ENCODE measurements around the gene LMF1. TPM values are rescaled to one million over a fixed set of nuclear protein-coding genes. Genes with fewer than 3 reads are reported as not detected.

Gene LMF1
- total and polyA plus RNA-seq, 2 of the 13 experiments (the other 11 are each of a cell fraction or from before 2014, with no cell fraction given): 6.8 to 8.5 TPM

DNA sequence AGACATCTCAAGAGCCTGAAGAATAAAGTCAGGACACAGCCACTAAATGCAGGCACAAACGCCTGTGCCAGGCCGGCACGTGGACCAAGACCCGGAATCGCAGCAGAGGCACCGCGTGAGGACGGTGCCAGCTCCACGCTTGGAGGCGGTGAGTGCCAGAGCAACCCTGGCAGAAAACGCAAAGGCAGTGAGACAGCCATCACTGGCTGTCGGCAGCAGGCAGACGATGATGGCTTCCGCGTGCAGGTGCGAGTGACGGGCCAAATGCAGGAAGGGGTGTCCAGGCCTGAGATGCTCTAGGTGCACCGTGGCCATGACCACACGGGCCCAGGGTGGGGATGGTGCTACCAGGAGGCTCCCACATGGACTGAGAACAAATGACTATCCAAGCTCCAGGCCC lies 78.8 kb downstream of the LMF1 start (continued):
- TF ChIP-seq, protein P1, sequence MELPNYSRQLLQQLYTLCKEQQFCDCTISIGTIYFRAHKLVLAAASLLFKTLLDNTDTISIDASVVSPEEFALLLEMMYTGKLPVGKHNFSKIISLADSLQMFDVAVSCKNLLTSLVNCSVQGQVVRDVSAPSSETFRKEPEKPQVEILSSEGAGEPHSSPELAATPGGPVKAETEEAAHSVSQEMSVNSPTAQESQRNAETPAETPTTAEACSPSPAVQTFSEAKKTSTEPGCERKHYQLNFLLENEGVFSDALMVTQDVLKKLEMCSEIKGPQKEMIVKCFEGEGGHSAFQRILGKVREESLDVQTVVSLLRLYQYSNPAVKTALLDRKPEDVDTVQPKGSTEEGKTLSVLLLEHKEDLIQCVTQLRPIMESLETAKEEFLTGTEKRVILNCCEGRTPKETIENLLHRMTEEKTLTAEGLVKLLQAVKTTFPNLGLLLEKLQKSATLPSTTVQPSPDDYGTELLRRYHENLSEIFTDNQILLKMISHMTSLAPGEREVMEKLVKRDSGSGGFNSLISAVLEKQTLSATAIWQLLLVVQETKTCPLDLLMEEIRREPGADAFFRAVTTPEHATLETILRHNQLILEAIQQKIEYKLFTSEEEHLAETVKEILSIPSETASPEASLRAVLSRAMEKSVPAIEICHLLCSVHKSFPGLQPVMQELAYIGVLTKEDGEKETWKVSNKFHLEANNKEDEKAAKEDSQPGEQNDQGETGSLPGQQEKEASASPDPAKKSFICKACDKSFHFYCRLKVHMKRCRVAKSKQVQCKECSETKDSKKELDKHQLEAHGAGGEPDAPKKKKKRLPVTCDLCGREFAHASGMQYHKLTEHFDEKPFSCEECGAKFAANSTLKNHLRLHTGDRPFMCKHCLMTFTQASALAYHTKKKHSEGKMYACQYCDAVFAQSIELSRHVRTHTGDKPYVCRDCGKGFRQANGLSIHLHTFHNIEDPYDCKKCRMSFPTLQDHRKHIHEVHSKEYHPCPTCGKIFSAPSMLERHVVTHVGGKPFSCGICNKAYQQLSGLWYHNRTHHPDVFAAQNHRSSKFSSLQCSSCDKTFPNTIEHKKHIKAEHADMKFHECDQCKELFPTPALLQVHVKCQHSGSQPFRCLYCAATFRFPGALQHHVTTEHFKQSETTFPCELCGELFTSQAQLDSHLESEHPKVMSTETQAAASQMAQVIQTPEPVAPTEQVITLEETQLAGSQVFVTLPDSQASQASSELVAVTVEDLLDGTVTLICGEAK (IDR thresholded peaks at IDR 0.05): no peak
- TF ChIP-seq, protein P1 (CRISPR knock-in tag; IDR thresholded peaks at IDR 0.05): no peak
- TF ChIP-seq ZBTB7A (CRISPR knock-in tag; IDR thresholded peaks at IDR 0.05): no peak

DNA sequence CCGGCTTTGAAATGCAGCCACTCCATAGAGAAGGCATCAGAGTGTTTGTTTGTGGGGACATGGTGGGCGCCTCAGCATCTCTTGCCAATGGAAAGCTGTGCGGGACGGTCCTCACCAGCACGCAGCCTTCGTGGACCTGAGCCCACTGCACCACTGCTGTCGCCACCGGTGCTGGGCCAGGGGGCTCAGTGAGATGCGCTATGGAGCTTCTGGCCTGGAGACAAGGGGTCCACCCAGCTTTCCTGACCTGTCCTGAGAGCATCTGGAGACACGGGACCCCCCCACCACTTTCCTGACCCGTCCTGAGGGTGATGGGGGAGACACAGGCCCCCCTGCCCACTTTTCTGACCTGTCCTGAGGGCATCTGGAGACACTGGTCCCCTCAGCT lies 79.4 kb downstream of the LMF1 start:
- Histone ChIP-seq H3K27ac (ENCODE audit: extremely low read length, insufficient read depth, low read length) (no peak overlapping the region), H3K9me3 (ENCODE audit: low read length) (no peaks in the 10 kb centered on the region), H3K4me2 (ENCODE audit: low read depth, low read length) (no peak overlapping the region), H3K36me3 (replicated peaks in 1 of 2; ENCODE audit: control insufficient read depth in 1 of 2, insufficient read depth in 2 of 2, low read length in 2 of 2) (no peaks in the 10 kb centered on the region), H3K4me3 (replicated peaks in 1 of 3; ENCODE audit: insufficient read depth in 1 of 3, low read depth in 2 of 3, low read length in 3 of 3) (no peak overlapping the region), H2AFZ (ENCODE audit: low read length) (no peak overlapping the region), H3K79me2 (ENCODE audit: insufficient read depth, low read length) (no peaks in the 10 kb centered on the region), H3K4me1 (ENCODE audit: insufficient read depth, low read length) (no peaks in the 10 kb centered on the region), H3K27me3 (ENCODE audit: control insufficient read depth in 1 of 2, insufficient read depth in 2 of 2, low read length in 2 of 2) (no peaks in the 10 kb centered on the region; a peak in 1 of 5 replicates), H4K20me1 (ENCODE audit: insufficient read depth, low read length) (0 out of 2 replicates have a peak, but pooled peaks cover 2% of the 10 kb centered on the region), H3K9ac (ENCODE audit: insufficient read depth, low read depth, low read length) (no peak overlapping the region)
- POLR2A ChIA-PET: no interaction called here
- no peak for ATAC-seq
- DNase-seq (ENCODE audit: low spot score): no peak
- CTCF ChIA-PET (ENCODE audit: low intra/inter-chr PET ratio, low total read pairs): no interaction called here
- BruUV-seq (replicated peaks): no TSS peak
- FAIRE-seq: no peak
- intact Hi-C loops (cut with micrococcal nuclease; ENCODE audit: unreplicated experiment) (no loop called here), in situ Hi-C loops (cut with HindIII; ENCODE audit: extremely low pct_ligation_motif_present, low pct_unique_long_range_greater_than_20kb) (loop anchor here (10.0 kb wide), 1 partner anchor 57 kb away; no protein-coding TSS in a partner anchor)
- 53% methylated on average over 3 of the region's 11 CpGs for WGBS (ENCODE audit: low lambda C conversion rate)
- TF ChIP-seq ZNF772 (CRISPR knock-in tag; IDR thresholded peaks at IDR 0.05): no peak
- TF ChIP-seq AGO1 (IDR thresholded peaks at IDR 0.05; ENCODE audit: low read depth, low read length, poor library complexity, severe bottlenecking): no peak
- TF ChIP-seq, protein P2, sequence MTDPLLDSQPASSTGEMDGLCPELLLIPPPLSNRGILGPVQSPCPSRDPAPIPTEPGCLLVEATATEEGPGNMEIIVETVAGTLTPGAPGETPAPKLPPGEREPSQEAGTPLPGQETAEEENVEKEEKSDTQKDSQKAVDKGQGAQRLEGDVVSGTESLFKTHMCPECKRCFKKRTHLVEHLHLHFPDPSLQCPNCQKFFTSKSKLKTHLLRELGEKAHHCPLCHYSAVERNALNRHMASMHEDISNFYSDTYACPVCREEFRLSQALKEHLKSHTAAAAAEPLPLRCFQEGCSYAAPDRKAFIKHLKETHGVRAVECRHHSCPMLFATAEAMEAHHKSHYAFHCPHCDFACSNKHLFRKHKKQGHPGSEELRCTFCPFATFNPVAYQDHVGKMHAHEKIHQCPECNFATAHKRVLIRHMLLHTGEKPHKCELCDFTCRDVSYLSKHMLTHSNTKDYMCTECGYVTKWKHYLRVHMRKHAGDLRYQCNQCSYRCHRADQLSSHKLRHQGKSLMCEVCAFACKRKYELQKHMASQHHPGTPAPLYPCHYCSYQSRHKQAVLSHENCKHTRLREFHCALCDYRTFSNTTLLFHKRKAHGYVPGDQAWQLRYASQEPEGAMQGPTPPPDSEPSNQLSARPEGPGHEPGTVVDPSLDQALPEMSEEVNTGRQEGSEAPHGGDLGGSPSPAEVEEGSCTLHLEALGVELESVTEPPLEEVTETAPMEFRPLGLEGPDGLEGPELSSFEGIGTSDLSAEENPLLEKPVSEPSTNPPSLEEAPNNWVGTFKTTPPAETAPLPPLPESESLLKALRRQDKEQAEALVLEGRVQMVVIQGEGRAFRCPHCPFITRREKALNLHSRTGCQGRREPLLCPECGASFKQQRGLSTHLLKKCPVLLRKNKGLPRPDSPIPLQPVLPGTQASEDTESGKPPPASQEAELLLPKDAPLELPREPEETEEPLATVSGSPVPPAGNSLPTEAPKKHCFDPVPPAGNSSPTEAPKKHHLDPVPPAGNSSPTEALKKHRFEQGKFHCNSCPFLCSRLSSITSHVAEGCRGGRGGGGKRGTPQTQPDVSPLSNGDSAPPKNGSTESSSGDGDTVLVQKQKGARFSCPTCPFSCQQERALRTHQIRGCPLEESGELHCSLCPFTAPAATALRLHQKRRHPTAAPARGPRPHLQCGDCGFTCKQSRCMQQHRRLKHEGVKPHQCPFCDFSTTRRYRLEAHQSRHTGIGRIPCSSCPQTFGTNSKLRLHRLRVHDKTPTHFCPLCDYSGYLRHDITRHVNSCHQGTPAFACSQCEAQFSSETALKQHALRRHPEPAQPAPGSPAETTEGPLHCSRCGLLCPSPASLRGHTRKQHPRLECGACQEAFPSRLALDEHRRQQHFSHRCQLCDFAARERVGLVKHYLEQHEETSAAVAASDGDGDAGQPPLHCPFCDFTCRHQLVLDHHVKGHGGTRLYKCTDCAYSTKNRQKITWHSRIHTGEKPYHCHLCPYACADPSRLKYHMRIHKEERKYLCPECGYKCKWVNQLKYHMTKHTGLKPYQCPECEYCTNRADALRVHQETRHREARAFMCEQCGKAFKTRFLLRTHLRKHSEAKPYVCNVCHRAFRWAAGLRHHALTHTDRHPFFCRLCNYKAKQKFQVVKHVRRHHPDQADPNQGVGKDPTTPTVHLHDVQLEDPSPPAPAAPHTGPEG (CRISPR knock-in tag; IDR thresholded peaks at IDR 0.05): no peak
- TF ChIP-seq ZNF569 (CRISPR knock-in tag; IDR thresholded peaks at IDR 0.05; ENCODE audit: borderline replicate concordance): no peak
- TF ChIP-seq SIN3B (IDR thresholded peaks at IDR 0.05; ENCODE audit: low read length): no peak
- no peak for TF ChIP-seq MTA1 (CRISPR knock-in tag; IDR thresholded peaks at IDR 0.05; ENCODE audit: borderline replicate concordance)

Measured in HepG2 (cell line).